ENCODE results near the gene PAM. TPM values are rescaled to one million over a fixed set of nuclear protein-coding genes. Genes with fewer than 3 reads are reported as not detected.

The PAM gene
- total and polyA plus RNA-seq, 2 donors (not counting 3 experiments of a cell fraction or from before 2014, with no cell fraction given) = 118 to 176 TPM

DNA sequence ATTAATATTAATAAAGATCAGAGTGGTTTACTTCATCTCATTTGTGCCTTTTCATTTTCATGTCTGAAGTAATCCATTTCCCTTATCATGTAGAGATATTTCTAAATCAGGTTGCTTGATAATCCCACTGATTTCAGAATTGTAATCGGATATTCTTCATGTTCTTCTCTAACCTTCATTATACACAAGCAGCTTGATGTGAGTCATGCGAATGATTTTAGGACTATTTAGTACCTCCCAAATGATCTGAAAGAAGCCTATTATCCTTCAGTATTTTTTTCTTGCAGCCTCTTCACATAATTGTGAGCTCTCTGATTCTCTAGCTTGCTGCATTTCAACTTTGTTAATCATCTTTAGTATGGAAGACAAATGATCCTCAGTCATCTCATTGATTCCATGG lies 182.8 kb downstream of the PAM start:
- H2AFZ ChIP-seq (ENCODE audit: low read depth, low read length) = no peak overlapping the region
- DNase-seq (ENCODE audit: low read depth, low spot score) (no peak), FAIRE-seq (no peak)
- no peaks in the 10 kb centered on the region for H3K9me1 ChIP-seq (replicated peaks; ENCODE audit: control insufficient read depth, extremely low read depth, insufficient read depth, low read length)
- ChIA-PET CTCF (interaction anchor here (0.8 to 1.2 kb wide), 4 partner anchors 18 to 158 kb away, joined by 3 read pairs; no protein-coding TSS in a partner anchor), POLR2A (no interaction called here)
- intact Hi-C loops (cut with micrococcal nuclease) (no loop called here), dilution Hi-C loops (cut with MboI; ENCODE audit: extremely low pct_ligation_motif_present, low sequenced_read_pairs) (no loop called here)
- H3K36me3 ChIP-seq (ENCODE audit: control insufficient read depth in 2 of 2, extremely low read depth in 1 of 2, insufficient read depth in 2 of 2, low read length in 2 of 2) = peaks cover 0 to 3% of the 10 kb centered on the region in 2 experiments
- H3K79me2 ChIP-seq (ENCODE audit: control insufficient read depth, insufficient read depth, low read length) = no peaks in the 10 kb centered on the region
- H3K27ac ChIP-seq (ENCODE audit: insufficient read depth, low read depth, low read length) = no peak overlapping the region
- H3K9me3 ChIP-seq (replicated peaks; ENCODE audit: control insufficient read depth, insufficient read depth, low read length) = no peaks in the 10 kb centered on the region
- no peaks in the 10 kb centered on the region for H3K4me1 ChIP-seq (ENCODE audit: control insufficient read depth, extremely low read depth, insufficient read depth, low read length)
- no peaks in the 10 kb centered on the region for H4K20me1 ChIP-seq (replicated peaks; ENCODE audit: control insufficient read depth, extremely low read depth, insufficient read depth, low read length)
- TF ChIP-seq EZH2 (IDR thresholded peaks at IDR 0.05; ENCODE audit: borderline replicate concordance, low read depth, low read length, severe bottlenecking) (no peak), POLR2A (IDR thresholded peaks at IDR 0.05; ENCODE audit: low read depth, low read length) (no peak), MYC (IDR thresholded peaks at IDR 0.05; ENCODE audit: low read depth, low read length) (no peak)
- BruUV-seq (replicated peaks) = no TSS peak
- no peak overlapping the region for H3K4me3 ChIP-seq (replicated peaks in 1 of 3; ENCODE audit: insufficient read depth in 1 of 3, low read depth in 1 of 3, low read length in 3 of 3)
- H3K27me3 ChIP-seq (ENCODE audit: control insufficient read depth in 2 of 2, insufficient read depth in 2 of 2, low read length in 2 of 2) = no peaks in the 10 kb centered on the region
- no peak overlapping the region for H3K4me2 ChIP-seq (ENCODE audit: insufficient read depth, low read length)
- H3K9ac ChIP-seq (replicated peaks; ENCODE audit: extremely low read depth, insufficient read depth, low read length) = no peak overlapping the region

DNA sequence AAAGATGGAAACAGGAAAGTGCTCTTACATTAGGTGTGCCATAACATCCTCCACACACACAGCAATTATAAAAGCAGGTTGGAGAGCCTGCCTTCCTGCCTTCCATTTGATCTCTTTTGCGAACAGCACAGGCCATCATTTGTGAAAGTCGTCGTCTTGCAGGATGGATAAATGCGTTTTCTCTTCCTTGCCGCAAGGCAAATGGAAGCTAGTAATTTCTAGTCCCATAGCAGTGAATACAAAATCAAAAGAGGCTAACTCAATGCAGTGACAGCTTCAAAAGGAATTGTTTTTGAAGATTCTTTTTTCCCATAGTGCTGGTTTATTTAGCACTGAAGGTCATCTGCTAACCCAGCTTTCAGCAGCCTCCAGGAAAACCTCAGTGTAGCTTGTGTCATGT lies 186.0 kb downstream of the PAM start:
- H3K79me2 ChIP-seq (ENCODE audit: control insufficient read depth, insufficient read depth, low read length) = no peaks in the 10 kb centered on the region
- no peaks in the 10 kb centered on the region for H3K27me3 ChIP-seq (ENCODE audit: control insufficient read depth in 2 of 2, insufficient read depth in 2 of 2, low read length in 2 of 2)
- H3K4me1 ChIP-seq (ENCODE audit: control insufficient read depth, extremely low read depth, insufficient read depth, low read length) = no peaks in the 10 kb centered on the region
- H3K4me2 ChIP-seq (ENCODE audit: insufficient read depth, low read length) = no peak overlapping the region
- no peaks in the 10 kb centered on the region for H3K9me1 ChIP-seq (replicated peaks; ENCODE audit: control insufficient read depth, extremely low read depth, insufficient read depth, low read length)
- no peak overlapping the region for H3K27ac ChIP-seq (ENCODE audit: insufficient read depth, low read depth, low read length)
- no peak overlapping the region for H3K4me3 ChIP-seq (replicated peaks in 1 of 3; ENCODE audit: insufficient read depth in 1 of 3, low read depth in 1 of 3, low read length in 3 of 3)
- FAIRE-seq (no peak), DNase-seq (ENCODE audit: low read depth, low spot score) (no peak)
- no peaks in the 10 kb centered on the region for H4K20me1 ChIP-seq (replicated peaks; ENCODE audit: control insufficient read depth, extremely low read depth, insufficient read depth, low read length)
- dilution Hi-C loops (cut with MboI; ENCODE audit: extremely low pct_ligation_motif_present, low sequenced_read_pairs) (no loop called here), intact Hi-C loops (cut with micrococcal nuclease) (no loop called here)
- no peaks in the 10 kb centered on the region for H3K9me3 ChIP-seq (replicated peaks; ENCODE audit: control insufficient read depth, insufficient read depth, low read length)
- TF ChIP-seq JUN (IDR thresholded peaks at IDR 0.05; ENCODE audit: borderline replicate concordance, insufficient read depth, insufficient read length, low read depth) = no peak
- TF ChIP-seq FOS (IDR thresholded peaks at IDR 0.05; ENCODE audit: borderline replicate concordance, insufficient read depth, low read length) = no peak
- TF ChIP-seq, protein P1, sequence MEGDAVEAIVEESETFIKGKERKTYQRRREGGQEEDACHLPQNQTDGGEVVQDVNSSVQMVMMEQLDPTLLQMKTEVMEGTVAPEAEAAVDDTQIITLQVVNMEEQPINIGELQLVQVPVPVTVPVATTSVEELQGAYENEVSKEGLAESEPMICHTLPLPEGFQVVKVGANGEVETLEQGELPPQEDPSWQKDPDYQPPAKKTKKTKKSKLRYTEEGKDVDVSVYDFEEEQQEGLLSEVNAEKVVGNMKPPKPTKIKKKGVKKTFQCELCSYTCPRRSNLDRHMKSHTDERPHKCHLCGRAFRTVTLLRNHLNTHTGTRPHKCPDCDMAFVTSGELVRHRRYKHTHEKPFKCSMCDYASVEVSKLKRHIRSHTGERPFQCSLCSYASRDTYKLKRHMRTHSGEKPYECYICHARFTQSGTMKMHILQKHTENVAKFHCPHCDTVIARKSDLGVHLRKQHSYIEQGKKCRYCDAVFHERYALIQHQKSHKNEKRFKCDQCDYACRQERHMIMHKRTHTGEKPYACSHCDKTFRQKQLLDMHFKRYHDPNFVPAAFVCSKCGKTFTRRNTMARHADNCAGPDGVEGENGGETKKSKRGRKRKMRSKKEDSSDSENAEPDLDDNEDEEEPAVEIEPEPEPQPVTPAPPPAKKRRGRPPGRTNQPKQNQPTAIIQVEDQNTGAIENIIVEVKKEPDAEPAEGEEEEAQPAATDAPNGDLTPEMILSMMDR (IDR thresholded peaks at IDR 0.05; ENCODE audit: extremely low read depth in 1 of 2, insufficient read depth in 1 of 2, low read depth in 1 of 2, low read length in 2 of 2) = no peak
- TF ChIP-seq MYC (IDR thresholded peaks at IDR 0.05; ENCODE audit: low read depth, low read length) = no peak
- no peak for TF ChIP-seq GATA2 (IDR thresholded peaks at IDR 0.05; ENCODE audit: insufficient read depth, insufficient read length, low read depth, low read length)
- no peak for TF ChIP-seq EZH2 (IDR thresholded peaks at IDR 0.05; ENCODE audit: borderline replicate concordance, low read depth, low read length, severe bottlenecking)
- TF ChIP-seq POLR2A (IDR thresholded peaks at IDR 0.05; ENCODE audit: low read depth, low read length) = no peak
- no peak for TF ChIP-seq POLR2AphosphoS5 (IDR thresholded peaks at IDR 0.05; ENCODE audit: insufficient read depth, low read depth, low read length)
- TF ChIP-seq, protein P2, sequence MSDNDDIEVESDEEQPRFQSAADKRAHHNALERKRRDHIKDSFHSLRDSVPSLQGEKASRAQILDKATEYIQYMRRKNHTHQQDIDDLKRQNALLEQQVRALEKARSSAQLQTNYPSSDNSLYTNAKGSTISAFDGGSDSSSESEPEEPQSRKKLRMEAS (IDR thresholded peaks at IDR 0.05; ENCODE audit: insufficient read depth, insufficient read length) = no peak
- BruUV-seq (replicated peaks) = no TSS peak
- H3K36me3 ChIP-seq (ENCODE audit: control insufficient read depth in 2 of 2, extremely low read depth in 1 of 2, insufficient read depth in 2 of 2, low read length in 2 of 2) = no peaks in the 10 kb centered on the region
- POLR2A ChIA-PET = no interaction called here
- CTCF ChIA-PET = no interaction called here
- no peak overlapping the region for H3K9ac ChIP-seq (replicated peaks; ENCODE audit: extremely low read depth, insufficient read depth, low read length)
- no peak overlapping the region for H2AFZ ChIP-seq (ENCODE audit: low read depth, low read length)
